ENCODE results near the gene FCRL3.
"Not testable (repeated sequence)": the region's sequence is repeated elsewhere in the genome, so short reads cannot be mapped to it uniquely, and the experiment has no call there.

The FCRL3 gene, protein sequence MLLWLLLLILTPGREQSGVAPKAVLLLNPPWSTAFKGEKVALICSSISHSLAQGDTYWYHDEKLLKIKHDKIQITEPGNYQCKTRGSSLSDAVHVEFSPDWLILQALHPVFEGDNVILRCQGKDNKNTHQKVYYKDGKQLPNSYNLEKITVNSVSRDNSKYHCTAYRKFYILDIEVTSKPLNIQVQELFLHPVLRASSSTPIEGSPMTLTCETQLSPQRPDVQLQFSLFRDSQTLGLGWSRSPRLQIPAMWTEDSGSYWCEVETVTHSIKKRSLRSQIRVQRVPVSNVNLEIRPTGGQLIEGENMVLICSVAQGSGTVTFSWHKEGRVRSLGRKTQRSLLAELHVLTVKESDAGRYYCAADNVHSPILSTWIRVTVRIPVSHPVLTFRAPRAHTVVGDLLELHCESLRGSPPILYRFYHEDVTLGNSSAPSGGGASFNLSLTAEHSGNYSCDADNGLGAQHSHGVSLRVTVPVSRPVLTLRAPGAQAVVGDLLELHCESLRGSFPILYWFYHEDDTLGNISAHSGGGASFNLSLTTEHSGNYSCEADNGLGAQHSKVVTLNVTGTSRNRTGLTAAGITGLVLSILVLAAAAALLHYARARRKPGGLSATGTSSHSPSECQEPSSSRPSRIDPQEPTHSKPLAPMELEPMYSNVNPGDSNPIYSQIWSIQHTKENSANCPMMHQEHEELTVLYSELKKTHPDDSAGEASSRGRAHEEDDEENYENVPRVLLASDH

GRCh38 chr1:157700732-157701131 is at the start of gene FCRL3:
FCRL3 (minus strand) TSS chr1:157700769; CDS start chr1:157700489, 280 bp downstream.
- DNase-seq = peak; percentile 9 to 32

- DNase-seq = no peak
Observed at GRCh38 chr1:157748262-157748817, 47.8 kb upstream of the FCRL3 start.

DNA sequence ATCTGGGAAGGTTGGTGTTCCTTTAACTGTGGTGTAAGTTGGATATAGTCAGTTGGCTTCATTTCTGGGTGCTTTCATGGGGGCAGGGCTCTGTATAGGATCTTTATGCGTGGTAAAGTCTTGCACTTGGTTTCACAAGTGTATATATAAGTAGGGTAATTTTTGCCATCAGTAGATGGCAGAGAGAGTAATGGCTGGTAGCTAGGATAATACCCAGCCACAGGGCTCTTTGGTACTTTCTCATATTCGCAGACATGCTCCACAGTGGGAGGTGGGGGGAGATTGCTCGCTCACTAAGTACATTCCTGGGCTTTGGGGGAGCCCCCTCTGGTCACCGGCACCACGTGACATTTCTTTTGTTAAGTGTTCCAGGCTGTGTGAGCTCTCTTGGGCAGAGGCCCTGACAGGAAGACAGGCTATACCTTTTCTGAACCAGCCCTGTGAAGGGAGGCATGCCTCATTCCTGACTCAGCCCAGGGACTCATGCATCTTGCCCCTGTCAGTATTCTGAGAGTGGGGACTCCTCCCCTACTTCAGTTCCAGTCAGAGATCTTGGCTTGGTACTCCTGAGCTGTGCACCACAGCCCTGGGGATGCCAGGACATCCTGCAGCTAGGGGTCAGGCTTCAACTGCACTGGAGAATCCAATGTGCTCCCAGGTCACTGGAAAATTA is 38.8 kb upstream of the FCRL3 start:
- DNase-seq = no peak

- DNase-seq = not testable (repeated sequence)
Observed at GRCh38 chr1:157735991-157736390, 35.4 kb upstream of the FCRL3 start.

DNA sequence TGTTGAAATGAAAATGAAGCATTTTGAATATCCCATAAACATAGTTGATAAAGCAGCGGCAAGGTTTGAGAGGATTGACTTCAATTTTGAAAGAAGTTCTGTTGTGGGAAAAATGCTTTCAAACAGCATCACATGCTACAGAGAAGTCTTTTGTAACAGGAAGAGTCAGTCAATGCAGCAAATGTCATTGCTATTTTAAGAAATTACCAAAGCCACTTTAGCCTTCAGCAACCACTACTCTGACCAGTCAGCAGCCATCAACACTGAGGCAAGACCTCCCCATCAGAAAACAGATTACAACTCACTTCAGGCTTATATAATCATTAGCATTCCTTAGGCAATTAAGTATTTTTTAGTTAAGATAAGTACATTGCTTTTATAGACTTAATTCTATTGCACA is 33.8 kb upstream of the FCRL3 start:
- peak in 1 of 2 donors; percentile 13 for DNase-seq

DNA sequence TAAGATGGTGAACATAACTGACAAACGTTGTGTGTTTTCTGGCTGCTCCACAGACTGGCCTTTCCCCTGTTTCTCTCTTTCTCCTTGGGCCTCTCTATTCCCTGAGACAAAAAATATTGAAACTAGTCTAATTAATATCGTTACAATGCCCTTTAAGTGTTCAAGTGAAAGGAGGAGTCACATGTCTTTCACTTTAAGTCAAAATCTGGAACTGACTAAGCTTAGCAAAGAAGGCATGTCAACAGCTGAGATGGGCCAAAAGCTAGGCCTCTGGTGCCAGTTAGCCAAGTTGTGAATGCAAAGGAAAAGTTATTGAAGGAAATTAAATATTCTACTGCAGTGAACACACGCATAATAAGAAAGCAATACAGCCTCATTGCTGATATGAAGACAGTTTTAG is 32.2 kb upstream of the FCRL3 start:
- DNase-seq = no peak

- peak; percentile 52 to 54 for DNase-seq
Observed at GRCh38 chr1:157725221-157725577, 24.6 kb upstream of the FCRL3 start.

DNA sequence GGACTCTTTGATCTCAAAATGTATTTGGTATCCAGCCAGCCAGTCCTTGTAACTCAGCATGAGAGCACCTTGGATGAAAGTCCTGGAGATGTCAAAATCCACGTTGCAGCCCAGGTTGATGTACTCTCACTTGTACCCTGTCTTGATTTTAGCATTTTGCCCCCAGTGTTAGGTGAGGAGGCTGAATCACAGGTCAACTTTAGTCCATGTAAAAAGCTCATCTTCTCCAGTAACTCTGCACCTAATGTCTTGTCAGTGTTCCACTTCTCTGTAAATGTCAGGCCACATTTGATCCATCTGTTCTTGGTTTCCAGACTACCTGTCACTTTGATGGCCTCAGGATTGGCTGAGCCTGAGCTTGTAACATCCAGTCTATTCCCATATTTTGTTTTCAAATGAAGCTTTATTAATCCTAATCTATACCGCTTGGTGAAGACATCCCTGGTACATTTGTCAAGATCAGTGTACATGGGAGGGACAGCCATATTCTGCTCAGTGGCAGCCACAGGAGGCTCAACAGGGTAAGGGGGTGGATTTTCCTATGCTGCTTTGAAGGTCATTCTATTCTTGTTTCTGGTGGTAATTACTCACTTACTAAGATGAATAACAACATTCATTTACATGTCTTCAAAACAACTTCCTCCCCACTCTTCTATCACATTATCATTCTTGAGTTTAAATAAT is 24.1 kb upstream of the FCRL3 start:
- DNase-seq = no peak

GRCh38 chr1:157723157-157723556 is 22.6 kb upstream of the FCRL3 start:
- peak in 1 of 2 donors; percentile 14 for DNase-seq

- no peak for DNase-seq
Observed at GRCh38 chr1:157721985-157722384, 21.4 kb upstream of the FCRL3 start.

GRCh38 chr1:157715736-157716135 is 15.2 kb upstream of the FCRL3 start:
- no peak for DNase-seq

DNA sequence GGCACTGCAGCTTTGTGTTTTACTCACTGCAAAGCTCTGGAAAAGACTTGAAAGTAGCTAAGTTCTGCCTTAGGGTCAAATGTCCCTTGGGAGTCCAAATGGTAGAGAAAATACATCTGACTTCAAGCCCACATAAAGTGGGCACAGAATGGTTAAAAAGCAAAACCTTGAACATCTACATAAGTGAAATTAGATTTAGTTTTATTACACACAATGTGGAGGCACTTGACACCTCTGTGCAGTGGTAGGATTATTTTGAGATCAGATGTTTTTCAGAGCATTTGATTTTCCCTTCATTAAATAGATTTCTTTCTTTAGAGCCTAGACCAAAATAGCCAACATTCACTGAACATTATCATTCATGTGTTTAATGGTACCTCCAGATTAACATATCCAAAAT is 11.2 kb upstream of the FCRL3 start:
- no peak for DNase-seq

- DNase-seq = no peak
Observed at GRCh38 chr1:157704878-157705277, 4.3 kb upstream of the FCRL3 start.

- DNase-seq = no peak
Observed at GRCh38 chr1:157703981-157704380, 3.4 kb upstream of the FCRL3 start.

DNA sequence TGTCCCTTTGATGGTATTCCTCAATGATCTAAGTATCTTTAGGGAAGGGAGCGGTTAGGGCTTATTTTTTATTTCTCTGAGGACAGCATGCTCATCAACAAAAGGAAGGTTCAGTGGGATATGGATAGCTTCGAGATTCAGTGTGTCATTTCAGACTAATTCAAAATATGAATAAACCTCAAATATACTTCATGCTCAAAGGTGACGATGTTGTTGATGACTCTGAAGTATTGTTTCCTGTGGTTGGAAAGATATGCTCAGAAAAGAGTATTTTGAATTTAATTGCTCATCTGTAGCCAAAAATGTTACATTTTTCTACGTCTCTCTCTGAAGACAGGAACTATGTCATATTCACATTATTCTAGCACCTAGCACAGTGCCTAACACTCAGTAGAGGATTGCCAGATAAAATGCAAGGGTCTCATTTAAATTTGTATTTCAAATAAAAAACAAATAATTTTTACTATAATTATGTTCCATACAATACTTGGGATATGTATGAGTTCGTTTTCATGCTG is 1.8 kb upstream of the FCRL3 start:
- DNase-seq = no peak

DNA sequence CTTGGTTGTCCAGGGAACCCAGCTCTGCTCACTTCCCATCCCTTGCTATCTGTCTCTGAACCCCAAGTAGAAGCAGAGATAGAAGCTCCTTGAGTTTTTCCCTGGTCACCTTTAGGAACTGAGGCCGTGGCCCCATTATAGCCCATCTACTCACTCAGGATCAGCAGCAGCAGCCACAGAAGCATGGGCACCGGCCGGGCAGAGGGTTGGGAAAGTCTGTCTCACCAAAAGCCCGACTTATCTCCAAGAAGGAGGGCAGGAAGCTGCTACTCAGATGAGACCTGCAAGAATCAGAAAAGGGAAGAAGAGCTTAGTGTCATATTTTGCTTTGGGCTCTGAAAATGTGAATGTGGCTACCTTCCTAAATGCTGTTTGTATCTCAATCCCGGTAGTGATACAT is 264 bp downstream of the FCRL3 start:
- DNase-seq = no peak

GRCh38 chr1:157697781-157698569 is 2.6 kb downstream of the FCRL3 start:
- no peak for DNase-seq

DNA sequence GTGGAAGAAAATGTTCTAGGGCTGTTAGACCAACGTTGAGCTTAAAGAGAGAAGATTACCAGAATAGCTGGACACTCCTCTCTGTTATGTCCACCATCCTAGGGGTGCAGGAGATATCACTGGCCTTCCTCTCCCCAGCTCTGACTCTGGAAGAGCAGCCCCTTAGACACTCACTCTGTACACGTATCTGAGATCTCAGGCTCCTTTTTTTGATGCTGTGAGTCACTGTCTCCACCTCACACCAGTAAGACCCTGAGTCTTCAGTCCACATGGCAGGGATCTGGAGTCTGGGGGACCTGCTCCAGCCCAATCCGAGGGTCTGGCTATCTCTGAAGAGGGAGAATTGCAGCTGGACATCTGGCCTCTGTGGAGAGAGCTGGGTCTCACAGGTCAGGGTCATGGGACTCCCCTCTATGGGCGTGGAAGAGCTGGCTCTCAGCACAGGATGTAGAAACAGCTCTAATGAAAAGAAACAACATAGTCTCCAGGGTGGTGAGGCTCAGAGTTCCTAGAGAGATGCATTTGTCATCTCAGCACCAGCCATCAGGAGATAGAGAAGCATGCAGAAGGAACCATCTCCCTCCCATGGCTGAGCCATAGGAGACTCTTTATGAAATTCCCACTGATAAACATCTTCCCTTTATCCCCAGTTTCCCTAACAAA is 3.5 kb downstream of the FCRL3 start:
- DNase-seq = no peak

DNA sequence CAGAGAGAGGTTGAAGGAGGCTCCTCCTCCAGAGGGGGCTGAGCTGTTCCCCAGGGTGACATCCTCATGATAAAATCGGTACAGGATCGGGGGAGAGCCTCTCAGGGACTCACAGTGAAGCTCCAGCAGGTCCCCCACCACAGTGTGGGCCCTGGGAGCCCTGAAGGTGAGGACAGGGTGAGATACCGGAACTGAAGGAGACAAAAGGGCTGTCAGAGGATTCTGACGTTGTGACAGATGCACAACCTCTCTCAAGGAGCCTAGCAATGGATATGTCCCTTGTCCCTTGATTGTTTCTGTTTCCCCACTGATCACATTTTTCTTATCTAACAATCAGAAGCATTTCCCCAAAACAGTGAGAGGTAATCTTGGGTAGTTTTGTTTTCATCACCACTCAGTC is 5.2 kb downstream of the FCRL3 start:
- DNase-seq = no peak

GRCh38 chr1:157691285-157691920 is 9.2 kb downstream of the FCRL3 start:
- DNase-seq = no peak
